BE2C (cell line): ENCODE measurements around the gene PTX4.

Experiments
- DNase-seq: peaks from one replicate; pipeline ENCODE4 v3.0.0-alpha.2; 2020
- H3K27me3 ChIP-seq: fragments of 250-450 bp; sonication (Bioruptor Pico); 2 replicates; pipeline ENCODE4 v1.5.1; 2020; ENCODE audit warnings: mild to moderate bottlenecking
- H3K36me3 ChIP-seq: fragments of 250-450 bp; sonication (Bioruptor Pico); 2 replicates; pipeline ENCODE4 v1.5.1; 2020; ENCODE audit warnings: mild to moderate bottlenecking
- H3K4me1 ChIP-seq: fragments of 250-450 bp; sonication (Bioruptor Pico); 2 replicates; pipeline ENCODE4 v1.5.1; 2020
- H3K4me3 ChIP-seq: 2 replicates; pipeline ENCODE4 v1.5.1; 2011; ENCODE audit warnings: low read depth, low read length
- H3K9me3 ChIP-seq: fragments of 250-450 bp; sonication (Bioruptor Pico); 2 replicates; pipeline ENCODE4 v1.5.1; 2020
- TF ChIP-seq, protein P1 (sequence below): IDR thresholded peaks from 2 replicates; pipeline ENCODE4 v1.5.1; 2012; ENCODE audit warnings: mild to moderate bottlenecking, low read depth, low read length

Gene PTX4

DNA sequence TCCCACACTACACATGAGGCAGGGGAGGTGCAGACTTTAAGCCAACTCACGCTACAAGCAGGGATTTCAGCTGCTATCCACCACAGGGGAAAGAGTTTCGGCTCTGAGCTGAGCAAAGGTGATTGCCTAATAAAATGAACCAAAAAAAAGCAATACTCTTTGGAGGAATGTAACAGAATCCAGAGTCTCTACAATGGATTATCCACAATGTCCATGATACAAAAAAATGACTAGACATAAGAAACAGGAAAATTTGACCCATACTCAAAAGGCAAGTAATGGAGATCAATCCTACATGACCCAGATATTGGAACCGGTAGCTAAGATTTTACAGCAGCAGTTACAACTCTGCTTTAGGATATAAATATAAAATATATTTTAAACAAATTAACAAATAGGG is 25.8 kb upstream of the PTX4 start:
- Histone ChIP-seq H3K36me3 (peaks cover 12% of the 10 kb centered on the region), H3K27me3 (no peaks in the 10 kb centered on the region), H3K9me3 (no peaks in the 10 kb centered on the region), H3K4me3 (no peak overlapping the region), H3K4me1 (peaks cover 7% of the 10 kb centered on the region; the same call in 1 of the 2 replicates)
- TF ChIP-seq, protein P1, sequence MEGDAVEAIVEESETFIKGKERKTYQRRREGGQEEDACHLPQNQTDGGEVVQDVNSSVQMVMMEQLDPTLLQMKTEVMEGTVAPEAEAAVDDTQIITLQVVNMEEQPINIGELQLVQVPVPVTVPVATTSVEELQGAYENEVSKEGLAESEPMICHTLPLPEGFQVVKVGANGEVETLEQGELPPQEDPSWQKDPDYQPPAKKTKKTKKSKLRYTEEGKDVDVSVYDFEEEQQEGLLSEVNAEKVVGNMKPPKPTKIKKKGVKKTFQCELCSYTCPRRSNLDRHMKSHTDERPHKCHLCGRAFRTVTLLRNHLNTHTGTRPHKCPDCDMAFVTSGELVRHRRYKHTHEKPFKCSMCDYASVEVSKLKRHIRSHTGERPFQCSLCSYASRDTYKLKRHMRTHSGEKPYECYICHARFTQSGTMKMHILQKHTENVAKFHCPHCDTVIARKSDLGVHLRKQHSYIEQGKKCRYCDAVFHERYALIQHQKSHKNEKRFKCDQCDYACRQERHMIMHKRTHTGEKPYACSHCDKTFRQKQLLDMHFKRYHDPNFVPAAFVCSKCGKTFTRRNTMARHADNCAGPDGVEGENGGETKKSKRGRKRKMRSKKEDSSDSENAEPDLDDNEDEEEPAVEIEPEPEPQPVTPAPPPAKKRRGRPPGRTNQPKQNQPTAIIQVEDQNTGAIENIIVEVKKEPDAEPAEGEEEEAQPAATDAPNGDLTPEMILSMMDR = no peak
- no peak for DNase-seq

DNA sequence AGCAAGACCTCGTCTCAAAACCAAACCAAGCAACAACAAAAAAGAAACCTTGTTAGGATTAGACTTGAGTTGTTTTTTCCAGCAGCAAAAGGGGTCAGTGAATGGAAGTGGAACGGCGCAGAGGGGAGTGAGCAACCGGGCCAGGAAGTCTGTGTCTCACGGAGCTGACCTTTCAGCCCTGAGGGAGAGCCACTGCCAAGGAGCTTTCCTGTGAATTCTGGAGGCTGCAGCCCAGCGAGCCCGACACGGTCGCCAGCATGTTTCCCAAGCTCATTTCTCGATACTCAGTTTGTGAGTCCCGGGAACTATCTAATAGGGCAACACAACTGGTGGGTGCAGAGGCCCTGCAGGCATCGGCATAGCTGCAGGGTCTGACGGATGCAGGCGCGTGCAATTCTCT is 24.0 kb upstream of the PTX4 start:
- DNase-seq = no peak
- H3K4me3 ChIP-seq = no peak overlapping the region
- H3K36me3 ChIP-seq = peaks cover 12% of the 10 kb centered on the region
- no peaks in the 10 kb centered on the region for H3K27me3 ChIP-seq
- no peaks in the 10 kb centered on the region for H3K9me3 ChIP-seq
- TF ChIP-seq, protein P1 = no peak
- H3K4me1 ChIP-seq = peaks cover 17% of the 10 kb centered on the region

DNA sequence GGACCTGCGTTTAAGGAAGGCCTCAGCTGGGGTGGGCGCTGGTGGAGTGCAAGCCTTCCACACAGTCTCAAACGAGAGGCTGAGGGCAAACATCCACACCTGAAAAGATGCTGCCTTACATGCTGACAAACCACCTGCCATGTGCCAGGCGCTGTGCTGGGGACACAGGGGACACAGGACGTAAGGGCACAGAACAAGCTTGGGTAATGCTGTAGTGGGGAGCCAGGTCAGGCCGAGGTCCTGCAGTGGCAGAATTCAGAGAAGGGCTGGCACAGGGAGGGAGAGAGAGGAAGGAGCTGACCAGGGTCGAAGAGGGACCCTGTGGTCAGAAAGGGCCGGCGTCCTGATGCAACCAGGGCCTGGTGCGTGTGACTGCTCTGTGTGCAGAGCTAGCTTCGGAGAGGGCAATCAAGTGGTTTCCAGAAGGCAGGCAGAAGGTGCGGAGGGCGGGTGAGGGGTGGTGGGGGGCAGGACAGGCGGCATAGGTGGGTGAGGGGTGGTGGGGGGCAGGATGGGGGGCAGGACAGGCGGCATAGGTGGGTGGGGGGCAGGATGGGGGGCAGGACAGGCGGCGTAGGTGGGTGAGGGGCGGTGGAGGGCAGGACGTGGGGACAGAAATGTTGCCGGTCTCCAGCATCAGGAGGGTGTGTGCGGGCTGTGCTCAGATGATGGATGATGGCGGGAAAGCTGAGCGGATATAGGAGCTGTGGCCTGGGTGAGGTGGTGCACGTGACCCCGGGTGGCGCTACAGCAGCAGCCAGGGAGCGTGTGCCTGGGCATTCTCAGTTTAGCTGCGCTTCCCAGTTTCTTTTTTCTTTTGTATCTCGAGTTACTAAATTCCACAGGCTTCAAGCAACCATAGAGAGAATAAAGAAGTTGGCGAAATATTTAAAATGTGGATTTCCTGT is 23.2 kb upstream of the PTX4 start:
- peaks cover 17% of the 10 kb centered on the region for H3K4me1 ChIP-seq
- TF ChIP-seq, protein P1 = no peak
- H3K27me3 ChIP-seq = no peaks in the 10 kb centered on the region
- no peaks in the 10 kb centered on the region for H3K9me3 ChIP-seq
- H3K4me3 ChIP-seq = no peak overlapping the region
- H3K36me3 ChIP-seq = peaks cover 18% of the 10 kb centered on the region
- DNase-seq = no peak

DNA sequence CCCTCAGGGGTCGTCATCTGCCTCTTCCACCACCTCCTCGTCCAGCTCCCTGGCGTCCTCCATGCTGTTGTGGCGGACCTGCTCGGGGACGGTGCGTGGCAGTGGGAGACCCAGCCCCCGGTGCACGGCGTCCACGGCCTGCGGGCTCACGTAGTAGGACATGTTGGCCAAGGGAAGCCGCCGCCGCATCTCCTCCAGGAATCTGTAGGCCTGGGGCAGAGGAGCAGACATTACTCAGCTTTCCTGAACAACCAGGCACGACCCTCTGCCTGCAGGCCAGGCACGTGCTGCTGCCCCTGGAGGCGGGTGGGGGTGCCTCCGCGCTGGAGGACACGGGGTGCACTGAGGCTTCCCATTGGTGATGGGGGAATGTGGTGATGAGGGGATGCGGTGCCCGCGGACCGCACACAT is 22.2 kb upstream of the PTX4 start:
- H3K4me1 ChIP-seq = peaks cover 17% of the 10 kb centered on the region
- no peak overlapping the region for H3K4me3 ChIP-seq
- DNase-seq = no peak
- no peaks in the 10 kb centered on the region for H3K27me3 ChIP-seq
- TF ChIP-seq, protein P1 = no peak
- peaks cover 20% of the 10 kb centered on the region for H3K36me3 ChIP-seq
- no peaks in the 10 kb centered on the region for H3K9me3 ChIP-seq

DNA sequence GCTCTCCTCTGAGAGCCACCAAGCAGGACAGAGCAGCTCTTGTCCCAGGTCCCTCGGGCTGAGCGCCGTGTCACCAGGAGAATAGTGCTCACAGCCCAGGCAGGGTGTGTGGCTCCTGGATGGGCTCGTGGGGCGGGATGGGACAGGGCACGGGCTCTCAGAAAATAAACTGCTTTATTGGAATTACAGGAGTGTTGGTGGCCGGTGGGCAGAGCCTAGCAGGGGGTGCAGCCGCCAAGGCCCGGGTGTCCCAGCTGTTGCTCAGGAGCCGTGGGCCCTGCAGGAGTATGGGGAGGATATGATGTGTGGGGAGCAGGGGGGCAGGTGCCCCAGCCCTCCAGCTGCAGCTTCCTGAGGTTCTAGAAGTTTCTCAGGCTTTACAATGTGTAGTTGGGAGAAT is 21.5 kb upstream of the PTX4 start:
- H3K36me3 ChIP-seq = peaks cover 23% of the 10 kb centered on the region
- TF ChIP-seq, protein P1 = no peak

More for the DNA sequence above, 21.5 kb upstream of the PTX4 start:
- H3K4me3 ChIP-seq = no peak overlapping the region
- H3K27me3 ChIP-seq = no peaks in the 10 kb centered on the region
- H3K9me3 ChIP-seq = no peaks in the 10 kb centered on the region
- no peak for DNase-seq
- H3K4me1 ChIP-seq = peaks cover 17% of the 10 kb centered on the region
